NCI-H345 (cell line): ENCODE results near the gene TNFRSF18.

Experiments used
- DNase-seq: peaks from one replicate; lab custom pipeline; 2025; lab: John Stamatoyannopoulos, UW

The TNFRSF18 gene

DNA sequence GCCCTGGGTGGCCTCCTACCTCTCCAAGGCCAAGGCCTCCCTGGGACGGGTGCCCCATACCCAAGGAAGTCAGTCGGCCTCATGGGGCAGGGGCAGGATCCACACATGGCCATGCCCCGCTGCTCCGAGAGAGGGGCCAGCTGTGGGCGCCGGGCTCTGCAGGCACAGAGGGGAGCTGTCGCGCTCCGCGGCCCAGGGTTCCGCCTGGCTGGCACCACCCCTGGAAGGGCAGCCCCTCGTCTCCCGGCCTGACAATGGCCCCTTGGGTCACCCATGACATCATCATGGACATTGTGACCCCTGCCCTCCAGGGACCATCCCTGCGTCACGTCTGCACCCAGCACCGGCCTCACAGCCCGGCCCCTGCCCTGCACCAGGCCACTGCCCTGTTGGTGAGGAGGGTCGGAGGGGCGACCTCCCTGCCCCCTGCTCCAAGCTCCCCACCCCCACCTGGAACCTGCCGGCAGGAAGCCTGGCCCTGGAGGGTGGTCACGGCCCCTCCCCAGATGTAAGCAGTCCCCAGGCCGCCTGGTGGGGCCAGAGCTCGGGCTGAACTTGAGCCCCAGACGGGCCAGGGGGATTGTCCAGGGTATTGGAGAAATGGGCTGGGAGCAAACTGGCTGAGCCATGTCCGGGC is 26.9 kb downstream of the TNFRSF18 start:
- no peak for DNase-seq

DNA sequence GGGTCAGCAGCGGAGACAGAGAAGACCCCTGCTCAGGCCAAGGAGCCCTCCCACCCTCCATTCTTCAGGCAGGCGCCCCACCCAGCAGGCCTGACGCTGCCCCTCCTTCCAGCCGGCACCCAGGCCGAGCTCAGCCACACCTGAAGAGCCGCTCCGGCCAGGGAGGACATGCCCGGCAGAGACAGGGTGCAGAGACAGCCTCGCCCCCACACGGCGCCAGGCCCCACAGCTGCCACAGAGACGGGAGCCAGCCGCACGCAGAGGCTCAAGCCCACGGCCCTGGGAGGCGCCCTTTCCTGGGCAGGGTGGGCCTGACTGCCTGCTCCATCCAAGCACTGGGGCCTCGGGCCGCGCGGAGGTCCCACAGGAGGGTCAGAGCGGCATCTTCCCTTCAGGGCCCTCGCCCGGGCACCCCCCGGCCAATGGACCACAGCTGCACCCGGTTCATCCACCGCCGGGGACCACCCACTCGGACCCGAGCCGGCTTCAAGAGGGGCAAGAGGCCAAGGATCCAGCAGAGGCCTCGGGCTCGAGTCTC is 27.5 kb downstream of the TNFRSF18 start:
- DNase-seq: no peak

DNA sequence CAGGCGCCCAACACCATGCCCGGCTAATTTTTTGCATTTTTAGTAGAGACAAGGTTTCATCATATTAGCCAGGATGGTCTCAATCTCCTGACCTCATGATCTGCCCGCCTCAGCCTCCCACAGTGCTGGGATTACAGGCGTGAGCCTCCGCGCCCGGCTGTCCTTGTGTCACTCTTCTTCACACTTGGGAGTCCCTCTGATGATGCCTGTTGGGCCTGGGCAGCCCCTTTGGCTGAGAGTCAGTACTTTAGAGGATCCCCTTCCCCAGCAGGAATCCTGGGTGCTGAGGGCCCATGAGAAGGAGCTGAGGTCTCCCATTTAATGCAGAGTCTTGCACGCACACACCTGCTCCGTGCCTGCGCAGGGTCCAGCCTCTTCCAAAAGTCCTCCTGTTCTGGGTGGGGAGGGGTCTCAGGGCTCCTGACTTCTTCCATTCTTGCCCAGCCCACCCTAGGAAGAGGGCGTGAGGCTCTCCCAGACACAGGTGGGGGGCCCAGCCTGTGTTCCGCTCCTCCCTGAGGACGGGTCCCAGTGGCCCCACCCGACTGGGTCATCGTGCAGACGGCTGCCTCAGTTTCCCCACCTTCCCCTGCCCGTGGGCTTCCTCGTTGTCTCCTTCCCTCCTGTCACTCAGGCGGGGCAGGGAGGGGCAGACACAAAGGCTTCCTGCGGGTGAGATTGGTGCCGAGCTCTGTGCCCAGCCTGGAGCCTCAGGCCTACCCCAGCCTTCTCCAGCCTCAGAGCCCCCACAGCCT is 28.8 kb downstream of the TNFRSF18 start:
- DNase-seq: no peak

DNA sequence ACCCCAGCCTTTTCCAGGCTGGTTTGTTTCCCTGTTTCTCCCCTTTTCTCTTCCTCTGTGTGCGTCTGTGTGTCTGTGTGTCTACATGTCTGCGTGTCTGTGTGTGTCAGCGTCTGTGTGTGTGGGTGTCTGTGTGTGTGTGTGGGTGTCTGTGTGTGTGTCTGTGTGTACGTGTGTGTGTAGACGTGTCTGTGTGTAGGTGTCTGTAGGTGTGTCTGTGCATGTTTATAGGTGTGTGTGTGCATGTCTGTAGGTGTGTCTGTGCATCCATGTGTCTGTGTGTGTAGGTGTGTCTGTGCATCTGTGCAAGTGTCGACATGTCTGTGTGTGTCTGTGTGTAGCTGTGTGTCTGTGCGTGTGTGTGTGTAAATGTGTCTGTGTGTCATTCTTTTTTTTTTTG is 29.5 kb downstream of the TNFRSF18 start:
- DNase-seq: no peak

DNA sequence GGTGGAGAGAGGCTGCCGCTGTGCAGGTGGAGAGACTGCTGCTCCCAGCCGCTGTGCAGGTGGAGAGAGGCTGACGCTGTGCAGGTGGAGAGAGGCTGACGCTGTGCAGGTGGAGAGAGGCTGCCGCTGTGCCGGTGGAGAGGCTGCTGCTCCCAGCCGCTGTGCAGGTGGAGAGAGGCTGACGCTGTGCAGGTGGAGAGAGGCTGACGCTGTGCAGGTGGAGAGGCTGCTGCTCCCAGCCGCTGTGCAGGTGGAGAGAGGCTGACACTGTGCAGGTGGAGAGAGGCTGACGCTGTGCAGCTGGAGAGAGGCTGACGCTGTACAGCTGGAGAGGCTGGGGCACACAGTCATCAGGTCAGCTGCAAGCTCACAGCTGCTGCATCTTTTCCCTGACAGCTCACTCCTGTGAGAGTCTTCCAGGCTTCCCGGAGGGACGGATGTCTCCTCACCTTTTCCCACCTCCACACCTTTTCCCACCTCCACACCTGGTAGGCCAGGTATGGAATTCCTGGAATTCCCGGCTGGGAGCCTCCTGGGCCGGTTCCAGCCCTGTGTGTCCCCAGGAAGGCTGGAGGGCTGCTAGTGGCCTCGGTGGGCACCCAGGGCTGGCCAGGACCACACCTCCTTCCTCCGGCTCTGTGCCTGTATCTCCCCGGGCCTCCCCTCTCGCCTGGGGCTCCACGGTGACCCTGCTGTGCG is 30.2 kb downstream of the TNFRSF18 start:
- peak; percentile 77 for DNase-seq

DNA sequence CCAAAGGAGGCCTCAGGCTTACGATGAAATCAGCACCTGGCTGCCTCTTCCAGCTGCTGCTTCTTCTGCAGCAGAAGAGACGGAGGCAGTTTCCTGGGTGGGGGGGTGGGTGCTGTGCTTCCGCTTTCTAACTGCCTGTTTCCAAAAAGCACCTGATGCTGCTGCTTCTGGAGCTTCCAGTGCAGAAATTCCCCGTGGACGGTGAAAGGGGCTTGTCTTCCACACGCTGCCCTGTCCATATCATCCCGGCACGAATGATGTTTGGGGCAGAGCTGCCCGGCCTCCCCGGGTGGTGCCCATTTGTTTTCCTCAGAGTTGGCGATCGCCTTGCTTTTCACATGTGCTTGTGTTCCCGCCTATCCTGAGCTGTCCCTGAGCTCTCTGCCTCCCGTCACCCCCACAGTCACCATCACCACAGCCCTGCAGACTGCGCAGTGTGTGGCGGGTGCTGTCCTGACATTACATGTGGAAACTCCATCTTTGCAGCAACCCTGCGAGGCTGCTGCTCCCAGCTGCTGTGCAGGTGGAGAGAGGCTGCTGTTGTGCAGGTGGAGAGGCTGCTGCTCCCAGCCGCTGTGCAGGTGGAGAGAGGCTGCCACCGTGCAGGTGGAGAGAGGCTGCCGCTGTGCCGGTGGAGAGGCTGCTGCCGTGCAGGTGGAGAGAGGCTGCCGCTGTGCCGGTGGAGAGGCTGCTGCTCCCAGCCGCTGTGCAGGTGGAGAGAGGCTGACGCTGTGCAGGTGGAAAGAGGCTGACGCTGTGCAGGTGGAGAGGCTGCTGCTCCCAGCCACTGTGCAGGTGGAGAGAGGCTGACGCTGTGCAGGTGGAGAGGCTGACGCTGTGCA is 30.9 kb downstream of the TNFRSF18 start:
- DNase-seq: peak; percentile 85

DNA sequence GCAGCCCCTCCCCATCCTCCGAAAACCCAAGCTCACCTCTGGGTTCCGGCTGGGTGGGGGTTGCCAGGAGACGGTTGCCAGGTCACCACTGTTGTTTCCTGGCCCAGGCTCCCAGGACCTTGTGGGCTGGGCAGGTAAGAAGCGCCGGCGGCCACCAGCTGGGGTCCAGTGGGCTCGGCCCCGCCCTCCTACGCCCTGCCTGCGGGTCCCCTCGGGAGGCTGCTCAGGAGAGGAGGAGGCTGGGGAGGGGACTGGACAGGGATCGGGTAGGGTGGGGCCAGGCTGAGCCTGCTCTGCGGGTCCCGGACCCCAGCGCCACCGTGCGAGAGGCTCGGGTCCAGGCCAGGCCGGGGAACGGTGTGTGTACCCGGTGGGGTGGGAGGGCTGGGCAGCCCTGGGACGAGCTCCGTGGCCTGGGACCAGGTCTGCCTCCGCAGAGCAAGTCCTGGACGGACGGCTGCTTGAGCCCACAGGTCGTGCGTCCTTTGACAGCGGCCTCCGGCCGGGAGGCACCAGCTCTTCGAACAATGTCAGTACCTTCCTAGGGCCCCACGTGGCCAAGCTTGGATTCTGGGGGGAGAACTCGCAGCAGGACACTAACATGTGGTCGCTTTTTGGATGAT is 32.5 kb downstream of the TNFRSF18 start, which contains the start of gene TTLL10:
Gene TTLL10 (plus strand): TSS at position 88 of the 623 bp plus-strand sequence. CDS start 5,336 bp downstream, outside the sequence.
- no peak for DNase-seq

DNA sequence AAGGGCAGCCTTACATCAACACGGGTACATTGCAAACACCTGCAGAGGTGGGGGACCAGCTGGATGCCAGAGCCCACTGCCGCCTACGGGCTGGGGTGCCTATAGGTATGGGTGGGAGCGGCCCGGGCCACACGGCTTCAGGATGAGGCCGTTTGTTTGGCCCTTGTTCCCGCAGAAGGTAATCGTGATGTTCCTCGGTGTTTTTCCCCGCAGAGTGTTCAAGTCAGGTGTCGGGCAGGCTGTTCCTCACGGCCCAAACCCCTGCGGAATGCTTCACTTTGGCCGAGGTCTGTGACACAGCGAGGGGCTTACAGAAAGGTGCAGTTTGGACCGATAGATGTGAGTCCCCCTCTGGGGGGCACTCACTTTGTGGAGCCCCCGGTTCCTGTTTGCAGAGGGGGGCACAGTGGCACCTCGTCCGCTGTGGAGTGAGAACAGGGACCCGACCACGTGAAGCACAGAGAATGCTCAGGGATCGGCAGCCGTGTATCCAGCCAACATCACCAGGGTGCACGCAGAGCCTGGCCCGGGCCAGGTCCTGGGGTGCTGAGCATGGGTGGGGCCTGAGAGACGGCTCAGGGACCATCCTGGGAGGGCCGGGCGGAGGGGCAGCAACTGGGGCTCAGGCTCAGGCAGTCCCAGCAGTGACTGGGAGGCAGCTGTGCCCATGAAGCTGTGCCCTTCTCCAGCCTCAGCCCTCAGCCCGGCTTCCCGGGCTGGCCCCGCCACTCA is 33.2 kb downstream of the TNFRSF18 start:
- no peak for DNase-seq

DNA sequence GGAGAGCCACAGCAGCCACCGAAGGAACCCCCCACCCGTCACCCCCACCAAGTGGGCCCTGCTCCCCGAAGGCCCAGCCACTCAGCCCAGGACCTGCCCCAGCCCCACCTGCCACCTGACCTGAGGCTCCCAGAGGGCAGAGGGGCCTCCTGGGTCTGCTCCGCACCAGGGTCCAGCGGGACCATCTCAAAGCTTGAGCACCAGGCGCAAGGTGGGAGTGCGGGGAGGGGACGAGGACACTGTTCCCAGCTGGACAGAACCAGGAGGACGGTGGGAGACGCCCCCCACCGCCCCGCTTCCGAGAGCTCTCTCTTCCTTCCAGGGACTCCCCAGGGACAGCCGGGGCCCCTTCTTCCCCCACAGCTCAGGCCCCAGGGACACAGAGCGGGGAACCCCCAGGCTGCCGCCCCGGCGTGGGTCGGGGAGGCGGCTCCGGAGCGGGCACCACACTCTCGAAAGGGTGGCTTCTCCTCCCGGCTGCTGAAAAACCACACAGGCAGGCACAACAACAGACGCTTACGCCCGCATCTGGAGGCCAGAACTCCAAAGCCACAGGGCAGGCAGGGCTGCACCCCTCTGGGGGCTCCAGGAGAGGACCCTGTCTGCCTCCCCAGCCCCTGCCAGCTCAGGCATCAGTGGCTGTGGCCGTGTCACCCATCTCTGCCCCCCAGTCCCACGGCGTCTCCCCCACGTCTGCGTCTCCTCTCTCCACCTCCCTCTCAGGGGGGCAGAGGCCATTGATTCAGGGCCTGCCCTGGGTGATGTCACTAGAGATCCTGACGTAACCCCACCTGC is 34.6 kb downstream of the TNFRSF18 start:
- no peak for DNase-seq

DNA sequence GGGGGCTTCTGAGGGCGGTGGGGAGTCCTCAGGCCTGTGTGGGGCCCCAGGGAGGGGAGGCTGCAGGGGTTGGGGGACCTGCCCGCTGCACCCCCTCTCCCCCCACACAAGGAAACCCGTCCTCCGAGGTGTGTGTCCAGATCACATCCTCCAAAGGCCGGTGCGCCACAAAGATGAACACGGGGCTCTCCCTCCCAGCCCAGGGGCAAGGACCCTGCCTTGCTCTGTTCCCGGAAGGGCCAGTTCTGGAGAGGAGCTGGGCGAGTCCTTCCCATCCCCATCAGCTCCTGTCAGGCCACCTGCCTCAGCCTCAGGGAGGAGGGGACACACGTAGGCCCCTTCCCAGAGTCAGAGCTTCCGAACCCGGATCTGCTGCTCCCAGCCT is 35.2 kb downstream of the TNFRSF18 start:
- no peak for DNase-seq

DNA sequence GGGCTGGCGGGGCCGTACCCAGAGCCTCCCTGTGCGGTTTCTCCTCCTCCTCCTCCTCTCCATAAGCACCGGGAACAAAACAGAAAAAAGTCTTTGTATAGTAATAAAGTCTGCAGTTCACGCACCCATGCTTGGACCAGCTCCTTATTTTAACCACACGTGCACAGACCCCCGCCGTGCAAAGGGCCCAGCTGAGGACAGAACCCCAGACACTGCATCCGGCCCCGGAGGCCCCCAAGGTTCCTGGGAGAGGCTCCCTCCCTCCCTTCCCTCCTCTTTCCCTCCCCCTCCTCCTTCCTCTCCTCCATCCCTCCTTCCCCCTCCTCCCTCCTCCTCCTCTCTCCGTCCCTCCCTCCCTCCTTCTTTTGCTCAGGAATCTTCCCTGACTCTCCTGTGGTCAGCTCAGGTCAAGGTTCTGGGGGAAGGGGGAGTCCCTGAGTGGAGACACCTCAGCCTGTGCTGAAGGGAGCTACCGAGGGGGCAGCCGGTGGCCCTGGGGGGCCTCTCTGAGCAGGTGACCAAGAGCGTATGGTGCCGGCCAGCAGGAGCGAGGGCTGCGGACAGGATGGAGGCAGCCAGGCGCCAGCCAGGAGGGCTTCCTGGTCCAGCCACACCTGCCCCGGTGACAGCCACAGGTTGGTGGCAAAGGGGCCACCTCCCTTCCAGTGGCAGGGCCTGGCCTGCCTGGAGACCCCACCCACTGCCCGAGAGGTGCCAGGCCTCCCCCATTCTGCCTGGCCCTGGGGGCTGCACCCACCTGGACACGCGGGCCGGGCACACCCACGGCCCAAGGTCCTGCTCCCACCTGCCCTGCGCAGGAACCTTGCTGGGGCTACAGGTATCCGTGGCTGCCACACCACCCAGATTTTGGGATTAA is 35.9 kb downstream of the TNFRSF18 start:
- no peak for DNase-seq

DNA sequence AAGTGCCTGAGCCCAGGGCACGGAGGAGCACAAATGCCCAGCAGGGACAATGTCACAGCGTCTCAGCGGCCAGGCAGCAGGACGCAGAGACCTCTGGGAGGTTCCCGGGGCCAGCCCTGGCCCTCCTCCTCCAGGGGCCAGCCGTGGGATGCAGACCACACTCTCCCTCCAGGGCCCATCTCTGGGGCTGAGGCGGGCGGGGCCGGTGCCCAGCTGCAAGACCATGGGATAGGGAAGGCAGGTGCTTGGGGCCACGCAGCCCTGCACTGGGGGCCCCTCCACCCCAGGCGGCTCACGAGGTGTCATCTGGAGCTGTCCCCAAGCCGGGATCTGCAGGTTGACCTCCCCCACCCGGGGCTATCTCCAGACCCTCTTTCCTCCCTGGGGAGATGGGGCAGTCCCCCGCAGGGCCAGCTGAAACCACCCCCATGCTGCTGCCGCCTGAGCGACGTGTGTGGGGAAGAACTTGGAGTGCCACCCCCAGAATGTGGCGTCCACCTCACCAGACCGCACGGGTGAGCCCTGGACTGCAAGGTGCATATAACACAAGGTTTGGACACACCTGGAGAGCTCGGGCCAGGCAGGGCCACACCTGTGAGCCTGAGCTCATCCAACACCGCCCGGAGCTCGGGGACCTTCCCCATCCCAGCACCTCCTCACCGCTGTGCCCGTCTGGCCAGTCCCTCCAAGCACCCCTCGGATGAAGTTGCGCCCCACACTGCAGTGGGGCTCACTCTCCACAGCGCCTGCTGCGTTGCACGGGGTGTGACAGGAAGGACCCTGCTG is 36.8 kb downstream of the TNFRSF18 start:
- no peak for DNase-seq

DNA sequence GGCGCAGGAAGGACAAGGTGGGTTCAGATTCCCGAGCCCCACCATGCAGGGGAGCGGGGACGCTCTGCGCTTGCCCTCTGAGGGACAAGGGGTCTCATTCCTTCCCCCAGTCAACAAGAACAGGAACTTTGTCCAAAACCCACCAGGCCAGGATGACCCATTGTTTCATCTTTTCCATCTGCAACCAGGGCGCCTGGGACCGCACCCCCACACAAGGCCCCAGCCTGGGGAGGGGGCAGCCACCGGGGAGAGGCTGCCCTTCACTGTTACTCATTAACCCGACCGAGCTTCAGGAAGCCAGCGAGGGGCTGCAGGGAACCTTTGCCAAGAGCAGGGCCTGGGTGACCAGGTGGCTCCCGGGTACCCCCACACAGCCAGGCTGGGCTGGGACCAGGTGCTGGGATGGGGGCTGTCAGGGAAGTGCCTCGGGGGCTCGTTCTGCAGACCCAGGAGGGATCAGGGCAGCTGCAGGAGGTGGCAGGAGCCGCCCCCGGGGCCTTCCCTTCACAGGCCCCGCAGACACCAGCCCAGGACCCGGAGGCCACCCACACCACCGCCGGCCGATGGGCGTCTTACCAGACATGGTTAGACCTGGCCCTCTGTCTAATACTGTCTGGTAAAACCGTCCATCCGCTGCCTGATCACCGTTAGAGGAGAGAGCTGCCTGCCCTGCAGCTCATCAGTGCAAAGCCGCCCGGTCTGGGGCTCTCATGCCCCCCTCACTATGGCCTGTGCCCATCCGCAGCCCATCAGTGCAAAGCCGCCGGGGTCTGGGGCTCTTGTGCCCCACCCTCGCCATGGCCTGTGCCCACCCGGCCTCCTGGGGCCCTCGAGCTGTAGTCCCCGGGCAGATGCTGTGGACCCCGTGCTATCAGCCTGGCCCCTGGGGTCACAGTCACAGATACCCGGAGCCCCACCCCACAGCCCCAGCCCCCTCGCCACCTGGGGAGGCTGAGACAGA is 37.7 kb downstream of the TNFRSF18 start:
- DNase-seq: no peak

DNA sequence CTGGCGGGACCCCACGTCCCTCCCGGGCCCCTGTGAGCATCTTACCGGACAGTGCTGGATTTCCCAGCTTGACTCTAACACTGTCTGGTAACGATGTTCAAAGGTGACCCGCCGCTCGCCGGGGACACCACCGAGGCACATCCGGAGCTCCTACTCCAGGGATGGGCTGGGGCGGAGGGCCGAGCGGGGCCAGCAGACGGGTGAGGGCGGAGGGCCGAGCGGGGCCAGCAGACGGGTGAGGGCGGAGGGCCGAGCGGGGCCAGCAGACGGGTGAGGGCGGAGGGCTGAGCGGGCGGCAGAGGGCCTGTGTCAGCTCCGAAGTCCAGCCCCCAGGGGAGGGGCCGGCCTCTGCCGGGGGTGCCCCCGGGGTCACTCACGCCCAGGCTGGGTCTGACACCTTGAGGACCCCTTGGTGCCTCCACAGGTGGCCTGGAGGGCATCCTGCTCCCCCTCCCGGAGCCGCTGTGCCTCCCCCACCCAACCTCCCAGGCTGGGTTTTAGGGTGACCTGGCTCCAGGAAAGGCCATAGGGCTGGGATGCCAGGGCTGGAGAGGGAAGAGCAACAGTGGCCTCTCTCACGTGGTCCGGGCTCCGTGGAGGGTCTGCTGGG is 38.4 kb downstream of the TNFRSF18 start:
- DNase-seq: no peak

DNA sequence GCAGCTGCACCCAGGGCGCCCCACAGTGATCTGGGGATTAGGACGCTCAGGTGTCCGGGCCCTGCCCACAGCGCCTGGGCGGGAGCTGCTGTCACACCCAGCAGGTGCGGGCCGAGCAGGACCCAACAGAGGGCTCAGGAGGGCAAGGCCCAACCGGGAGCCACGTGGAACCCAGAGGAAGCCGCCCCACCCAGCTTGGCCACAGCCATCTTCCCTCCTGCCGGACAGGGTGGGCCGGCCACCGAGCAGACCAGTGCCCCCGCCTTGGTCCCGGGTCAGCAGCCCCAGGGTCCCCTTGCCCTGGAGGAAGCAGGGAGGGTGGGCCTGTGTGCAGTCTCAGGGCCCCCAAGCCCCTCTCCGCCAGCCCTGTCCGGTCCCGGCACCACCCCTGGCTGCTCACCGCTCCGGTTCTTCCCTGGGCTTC is 39.0 kb downstream of the TNFRSF18 start:
- no peak for DNase-seq

DNA sequence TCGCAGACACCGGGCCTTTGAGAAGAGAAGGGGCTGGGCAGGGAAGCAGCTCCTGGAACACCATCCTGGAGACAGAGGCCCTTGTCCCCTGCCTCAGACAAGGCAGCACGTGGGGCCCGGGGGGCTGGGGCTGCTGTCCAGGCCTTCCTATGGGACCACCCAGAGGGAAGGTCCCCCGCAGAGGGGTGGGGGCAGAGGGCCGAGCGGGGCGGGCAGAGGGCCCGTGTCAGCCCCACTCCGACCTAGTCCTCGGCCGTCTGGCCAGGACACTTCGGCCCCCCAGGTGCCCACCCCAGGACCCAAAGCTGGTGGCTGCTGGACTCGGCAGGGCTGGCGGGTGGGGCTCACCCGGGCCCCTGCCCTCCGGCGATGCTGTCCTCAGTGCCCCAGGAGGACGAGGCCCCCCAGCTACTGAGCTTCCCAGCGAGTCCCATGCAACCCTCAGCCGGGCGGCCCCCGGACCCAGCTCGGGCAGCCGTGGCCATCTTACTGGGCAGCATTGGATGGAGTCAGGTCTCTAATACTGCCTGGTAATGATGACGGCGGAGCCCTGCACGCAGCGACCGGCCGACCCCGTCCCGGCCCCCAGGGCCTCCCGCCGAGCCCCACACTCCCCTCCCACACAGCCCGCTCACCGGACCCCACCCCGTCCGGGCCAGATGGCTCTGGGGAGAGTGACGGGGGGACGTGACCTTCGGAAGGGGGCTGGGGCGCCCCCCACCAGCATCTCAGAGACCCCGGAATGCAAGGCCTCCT is 39.6 kb downstream of the TNFRSF18 start:
- DNase-seq: no peak
